Ureter (tissue), 1 donor: ENCODE measurements around the gene ARFGAP3. TPM values are rescaled to one million over a fixed set of nuclear protein-coding genes. Genes with fewer than 3 reads are reported as not detected.
"Not testable (repeated sequence)": the region's sequence is repeated elsewhere in the genome, so short reads cannot be mapped to it uniquely, and the experiment has no call there.

Experiments
- DNase-seq: peaks from one replicate; pipeline ENCODE4 v3.0.0-alpha.2; 2020; ENCODE audit warnings: low spot score
- total RNA-seq: library from RNA; stranded (reverse); gene quantifications from one replicate; pipeline ENCODE4 v1.2.4, GENCODE V29; 2023
- donor health status: DM: yes; HTN: yes; CAD: no.

The ARFGAP3 gene
- total RNA-seq, 1 donor from 2014 or later: 32.8 TPM

GRCh38 chr22:42794551-42795510 is 62.2 kb downstream of the ARFGAP3 start:
- DNase-seq: no peak

GRCh38 chr22:42793848-42794405 is 63.1 kb downstream of the ARFGAP3 start:
- no peak for DNase-seq

GRCh38 chr22:42792909-42793847 is 63.9 kb downstream of the ARFGAP3 start:
- DNase-seq: no peak

- no peak for DNase-seq
Observed at GRCh38 chr22:42792453-42792908, 64.6 kb downstream of the ARFGAP3 start.

GRCh38 chr22:42791721-42792452 is 65.2 kb downstream of the ARFGAP3 start:
- no peak for DNase-seq

- no peak for DNase-seq
Observed at GRCh38 chr22:42788466-42788865, 68.6 kb downstream of the ARFGAP3 start.

GRCh38 chr22:42788021-42788420 is 69.1 kb downstream of the ARFGAP3 start:
- DNase-seq: no peak

- no peak for DNase-seq
Observed at GRCh38 chr22:42787357-42787736, 69.7 kb downstream of the ARFGAP3 start.

GRCh38 chr22:42786606-42787356 is 70.3 kb downstream of the ARFGAP3 start:
- no peak for DNase-seq

- DNase-seq: no peak
Observed at GRCh38 chr22:42785706-42786499, 71.2 kb downstream of the ARFGAP3 start.

GRCh38 chr22:42782306-42782705 is 74.8 kb downstream of the ARFGAP3 start:
- not testable (repeated sequence) for DNase-seq

GRCh38 chr22:42780070-42780540 is 77.0 kb downstream of the ARFGAP3 start:
- DNase-seq: peak; percentile 79

GRCh38 chr22:42777126-42777525 is 79.9 kb downstream of the ARFGAP3 start:
- DNase-seq: no peak

GRCh38 chr22:42773167-42773566 is 83.9 kb downstream of the ARFGAP3 start:
- no peak for DNase-seq

- no peak for DNase-seq
Observed at GRCh38 chr22:42772647-42773046, 84.4 kb downstream of the ARFGAP3 start.

- no peak for DNase-seq
Observed at GRCh38 chr22:42770941-42771647, 86.0 kb downstream of the ARFGAP3 start.

- DNase-seq: no peak
Observed at GRCh38 chr22:42770448-42770726, 86.7 kb downstream of the ARFGAP3 start.

GRCh38 chr22:42769574-42770447 is 87.3 kb downstream of the ARFGAP3 start:
- peak; percentile 83 for DNase-seq
